ENCODE measurements around the gene IGFL1.
A peak's percentile ranks its signal among the peaks of the same experiment; 100 is the strongest.
"Not testable (repeated sequence)": the region's sequence is repeated elsewhere in the genome, so short reads cannot be mapped to it uniquely, and the experiment has no call there.

Gene IGFL1

DNA sequence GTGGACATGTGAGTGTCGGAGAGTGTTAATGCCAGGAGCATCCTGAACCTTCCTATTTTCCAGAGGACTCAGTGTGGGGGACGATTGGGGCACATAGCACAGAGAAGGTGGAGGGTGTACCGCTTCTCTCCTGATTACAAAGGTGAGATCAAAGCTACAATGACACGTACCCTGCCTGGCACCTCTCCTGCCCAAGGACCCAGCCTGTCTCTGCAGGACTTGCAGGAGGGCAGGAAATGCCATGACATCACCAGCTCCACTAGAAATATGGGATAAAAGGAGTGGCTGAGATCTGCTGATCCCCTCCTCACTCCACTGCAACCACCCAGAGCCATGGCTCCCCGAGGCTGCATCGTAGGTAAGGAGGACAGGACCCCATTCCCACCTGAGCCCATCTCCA is at the start of gene IGFL1:
IGFL1 (plus strand) TSS at position 301 of the 400 bp plus-strand sequence; CDS start at position 334, 33 bp downstream.
- DNase-seq, result no peak

DNA sequence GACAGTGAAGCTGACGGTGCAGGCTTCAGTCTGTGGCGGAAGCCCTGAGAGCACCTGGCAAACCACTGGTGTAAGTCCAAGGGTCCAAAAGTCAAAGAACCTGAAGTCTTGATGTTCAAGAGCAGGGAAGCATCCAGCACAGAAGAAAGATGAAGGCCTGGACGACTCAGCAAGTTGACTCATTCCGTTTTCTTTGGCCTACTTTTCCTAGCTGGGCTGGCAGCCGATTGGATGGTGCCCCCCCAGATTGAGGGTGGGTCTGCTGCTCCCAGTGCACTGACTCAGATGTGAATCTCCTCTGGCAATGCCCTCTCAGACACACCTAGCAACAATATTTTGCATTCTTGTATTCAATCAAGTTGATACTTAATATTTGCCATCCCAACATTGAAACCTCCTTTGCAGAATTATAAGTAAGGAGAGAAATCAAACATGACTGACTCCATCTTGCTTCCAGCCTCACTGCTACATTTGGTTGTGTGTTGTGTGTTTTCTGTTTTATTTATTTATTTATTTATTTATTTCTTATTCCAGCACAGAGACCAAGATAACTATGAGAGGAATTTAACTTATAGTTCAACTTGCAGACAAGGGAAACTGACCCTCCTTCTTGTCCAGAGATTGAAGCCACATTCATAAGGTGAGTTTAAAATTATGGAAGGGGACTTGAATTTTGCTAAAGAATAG is 48.7 kb upstream of the IGFL1 start:
- DNase-seq, result no peak

DNA sequence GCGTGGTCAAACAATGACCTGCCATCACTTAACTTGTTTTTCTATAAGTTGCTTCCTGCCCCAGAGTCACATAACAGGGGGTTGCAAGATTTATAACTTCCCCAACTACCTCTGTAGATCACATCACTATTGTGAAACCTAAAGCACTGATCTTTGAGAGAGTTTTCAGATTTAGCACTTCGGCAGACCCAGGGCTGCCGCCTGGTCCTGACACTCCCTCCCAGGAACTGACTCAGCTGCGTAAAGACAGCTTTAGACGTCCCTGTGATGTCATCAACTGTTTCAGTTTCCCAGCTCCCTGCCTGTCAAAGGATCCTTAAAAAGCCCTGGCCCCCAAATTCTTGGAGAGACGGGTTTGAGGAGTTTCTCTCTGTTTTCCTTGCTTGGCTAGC is 48.2 kb upstream of the IGFL1 start:
- DNase-seq, result peak; percentile 46

DNA sequence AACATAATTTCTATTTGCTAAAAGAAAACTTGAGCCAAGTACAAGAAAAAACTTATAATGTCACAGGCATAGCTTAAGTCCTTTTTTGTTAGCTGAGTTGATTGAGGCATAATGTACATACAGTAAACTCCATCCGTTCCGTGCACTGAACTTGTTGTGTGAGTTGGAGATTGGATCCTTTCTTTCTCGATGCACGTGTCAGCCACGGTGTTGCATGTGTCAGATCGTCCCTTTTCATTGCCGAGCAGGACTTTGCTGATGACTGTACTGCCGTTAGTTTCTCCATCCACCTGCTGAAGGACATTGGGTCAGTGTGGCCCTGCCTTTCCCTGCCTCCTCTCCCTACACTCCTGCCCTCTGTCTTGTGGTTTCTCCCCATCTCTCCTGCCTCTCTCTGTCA is 47.1 kb upstream of the IGFL1 start:
- no peak for DNase-seq

DNA sequence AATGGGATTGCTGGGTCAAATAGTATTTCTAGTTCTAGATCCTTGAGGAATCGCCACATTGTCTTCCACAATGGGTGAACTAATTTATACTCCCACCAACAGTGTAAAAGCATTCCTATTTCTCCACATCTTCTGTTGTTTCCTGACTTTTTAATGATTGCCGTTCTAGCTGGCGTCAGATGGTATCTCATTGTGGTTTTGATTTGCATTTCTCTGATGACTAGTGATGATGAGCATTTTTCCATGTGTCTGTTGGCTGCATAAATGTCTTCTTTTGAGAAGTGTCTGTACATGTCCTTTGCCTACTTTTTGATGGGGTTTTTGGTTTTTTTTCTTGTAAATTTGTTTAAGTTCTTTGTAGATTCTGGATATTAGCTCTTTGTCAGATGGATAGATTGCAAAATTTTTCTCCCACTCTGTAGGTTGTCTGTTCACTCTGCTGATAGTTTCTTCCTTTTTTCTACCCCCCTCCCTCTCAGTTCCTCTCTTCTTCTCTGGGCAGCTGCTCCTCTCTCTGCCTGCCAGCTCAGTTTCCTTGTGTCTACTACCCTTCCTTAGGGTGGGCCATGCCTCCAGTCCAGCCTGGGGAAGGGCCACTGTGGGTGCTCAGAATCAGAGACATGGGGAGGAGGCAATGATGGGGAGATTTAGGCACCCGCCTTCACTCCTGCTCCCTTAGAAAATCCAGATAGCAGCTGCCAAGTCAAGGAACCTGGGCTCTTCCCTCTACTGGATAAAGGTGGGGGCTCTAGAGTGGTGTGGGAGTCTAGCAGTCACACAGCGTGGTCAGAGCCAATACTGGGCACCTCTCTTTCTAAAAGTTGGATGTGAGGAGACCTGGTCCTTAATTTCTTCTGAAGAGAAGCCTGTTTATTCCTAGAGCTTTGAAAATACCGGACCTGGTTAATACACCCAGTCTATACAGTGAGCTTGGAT is 44.5 kb upstream of the IGFL1 start:
- DNase-seq, result not testable (repeated sequence)

DNA sequence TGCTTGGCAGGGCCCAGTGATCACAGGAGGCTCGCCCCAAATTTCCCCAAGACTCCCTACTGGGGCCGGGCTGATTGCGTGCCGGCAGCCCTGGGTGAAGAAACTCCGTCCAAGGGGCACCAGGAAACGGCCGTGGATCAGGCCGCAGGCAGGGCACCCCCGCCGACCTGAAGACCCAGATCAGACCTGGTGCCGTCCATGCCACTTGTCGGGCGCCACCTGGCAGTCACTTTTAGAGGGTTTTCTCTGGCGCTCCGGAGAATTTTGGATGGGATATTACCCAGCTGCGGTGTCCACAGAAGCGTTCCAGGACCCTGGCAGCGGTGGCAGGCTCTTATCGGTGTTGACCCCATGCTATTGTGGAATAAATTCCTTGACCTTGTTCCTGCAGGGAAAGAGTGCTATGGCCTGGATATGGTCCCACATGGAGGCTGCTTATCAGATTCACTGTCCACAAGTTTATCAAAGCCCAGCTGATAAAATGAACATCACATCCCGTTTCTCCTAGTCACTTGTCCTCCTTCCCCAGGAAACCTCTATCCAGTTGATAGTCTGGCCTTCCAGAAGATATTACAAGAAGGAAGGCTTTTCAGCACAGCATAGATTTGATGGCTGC is 43.3 kb upstream of the IGFL1 start:
- DNase-seq, result no peak

DNA sequence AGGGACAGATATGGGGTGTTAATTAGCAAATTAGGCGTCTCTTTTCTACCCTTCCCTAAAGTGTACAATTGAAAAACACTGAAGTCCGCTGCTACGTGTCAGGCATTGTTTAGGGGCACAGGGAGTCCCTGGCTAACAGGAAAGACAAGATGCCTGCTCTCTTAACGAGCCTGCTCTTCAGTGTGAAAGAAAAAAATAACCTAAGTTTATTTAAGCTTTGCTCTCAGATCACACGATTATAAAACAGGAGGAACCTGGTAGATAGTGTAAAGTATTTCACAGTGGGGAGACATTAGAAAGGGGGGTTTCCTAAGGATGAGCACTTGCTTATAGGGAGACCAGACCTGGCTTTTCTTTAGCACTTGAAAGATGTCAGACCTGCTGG is 42.8 kb upstream of the IGFL1 start:
- DNase-seq, result no peak

DNA sequence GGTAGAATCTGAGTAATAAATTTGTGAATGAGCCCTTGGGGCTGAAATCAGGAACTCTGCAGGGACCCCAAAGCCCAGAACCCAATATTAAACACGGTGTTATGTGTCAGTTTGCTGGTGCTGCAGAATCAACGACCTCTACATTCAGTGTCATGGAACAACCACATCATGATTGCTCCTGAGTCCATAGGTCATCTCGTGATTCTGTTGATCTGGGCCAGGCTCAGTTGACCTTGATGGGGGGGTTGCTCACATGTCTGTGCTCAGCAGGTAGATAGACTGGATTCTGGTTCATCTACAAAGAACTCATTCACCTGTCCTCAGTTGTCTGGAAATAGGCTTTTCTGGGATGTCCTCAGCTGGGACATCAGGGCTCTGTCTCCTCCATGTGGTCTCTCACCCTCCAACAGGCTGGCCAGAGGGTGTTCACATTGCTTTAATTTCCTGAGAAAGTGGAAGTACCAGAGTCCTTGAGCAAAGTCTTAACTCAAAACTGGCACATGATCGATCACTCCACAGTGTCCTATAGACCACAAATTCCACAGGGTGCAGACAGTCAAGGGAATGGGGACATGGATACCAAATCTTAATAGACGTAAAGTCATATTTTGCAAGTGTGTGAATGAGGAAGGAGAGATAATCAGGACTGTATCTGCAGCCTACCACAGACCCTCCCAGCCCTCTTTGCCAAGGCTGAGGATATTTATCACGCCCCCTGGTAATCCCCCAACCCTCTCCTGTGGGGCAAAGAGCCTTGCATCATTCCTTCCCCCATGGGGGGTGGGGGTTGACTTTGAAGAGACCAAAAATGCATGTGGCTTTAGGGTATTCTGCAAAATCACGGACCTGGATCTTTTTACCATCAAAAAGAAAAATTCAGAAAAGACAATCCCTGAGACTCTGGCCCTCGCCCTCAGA is 39.3 kb upstream of the IGFL1 start:
- DNase-seq, result no peak

DNA sequence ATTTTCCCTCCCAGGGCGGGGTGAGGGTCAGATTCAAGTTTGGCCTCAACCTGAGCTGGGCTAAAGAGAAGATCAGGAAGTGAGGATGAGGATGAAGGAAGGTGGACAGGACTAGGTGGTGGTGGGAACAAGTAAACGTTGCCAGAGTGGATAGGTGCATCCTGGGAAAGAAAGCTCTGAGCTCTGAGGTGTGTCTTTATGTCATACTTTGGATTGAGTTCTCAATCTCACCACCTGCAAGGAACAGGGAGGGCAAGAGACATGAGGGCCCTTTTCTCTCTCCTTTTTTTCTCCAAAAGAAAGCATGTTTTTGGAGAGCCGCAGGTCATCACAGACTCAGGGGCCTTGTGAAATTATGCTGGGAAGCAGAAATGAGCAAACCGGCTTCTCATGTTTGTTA is 38.2 kb upstream of the IGFL1 start:
- DNase-seq, result no peak

DNA sequence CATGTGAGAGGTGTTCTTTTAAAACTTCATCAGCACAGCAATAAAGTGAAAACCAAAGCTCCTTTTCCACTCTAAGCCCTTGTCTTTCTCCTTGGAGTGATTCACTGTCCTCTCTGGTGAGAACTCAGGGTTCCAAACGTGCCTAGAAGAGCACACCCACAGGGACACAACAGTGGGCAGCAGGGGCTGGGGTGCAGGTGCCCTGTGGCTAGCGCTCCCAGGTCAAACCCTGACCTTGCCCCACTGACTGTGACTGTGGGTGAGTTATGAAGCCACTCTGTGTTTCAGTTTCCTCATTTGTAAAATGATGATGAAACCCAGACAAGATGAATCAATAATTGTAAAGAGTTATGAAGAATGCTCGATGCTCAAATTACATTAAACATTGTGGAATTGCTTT is 37.6 kb upstream of the IGFL1 start:
- DNase-seq, result no peak

DNA sequence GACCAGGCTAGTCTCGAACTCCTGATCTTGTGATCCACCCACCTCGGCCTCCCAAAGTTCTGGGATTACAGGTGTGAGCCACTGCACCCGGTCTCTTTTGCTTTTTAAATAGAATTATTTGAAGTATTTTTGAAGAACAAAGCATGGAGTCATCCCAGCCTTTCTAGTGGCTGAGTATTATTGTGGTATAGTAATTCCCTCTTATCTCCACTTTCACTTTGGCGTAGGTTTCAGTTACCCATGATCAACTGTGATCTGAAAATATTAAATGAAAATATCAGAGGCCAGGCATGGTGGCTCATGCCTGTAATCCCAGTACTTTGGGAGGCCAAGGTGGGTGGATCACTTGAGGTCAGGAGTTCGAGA is 36.9 kb upstream of the IGFL1 start:
- not testable (repeated sequence) for DNase-seq

DNA sequence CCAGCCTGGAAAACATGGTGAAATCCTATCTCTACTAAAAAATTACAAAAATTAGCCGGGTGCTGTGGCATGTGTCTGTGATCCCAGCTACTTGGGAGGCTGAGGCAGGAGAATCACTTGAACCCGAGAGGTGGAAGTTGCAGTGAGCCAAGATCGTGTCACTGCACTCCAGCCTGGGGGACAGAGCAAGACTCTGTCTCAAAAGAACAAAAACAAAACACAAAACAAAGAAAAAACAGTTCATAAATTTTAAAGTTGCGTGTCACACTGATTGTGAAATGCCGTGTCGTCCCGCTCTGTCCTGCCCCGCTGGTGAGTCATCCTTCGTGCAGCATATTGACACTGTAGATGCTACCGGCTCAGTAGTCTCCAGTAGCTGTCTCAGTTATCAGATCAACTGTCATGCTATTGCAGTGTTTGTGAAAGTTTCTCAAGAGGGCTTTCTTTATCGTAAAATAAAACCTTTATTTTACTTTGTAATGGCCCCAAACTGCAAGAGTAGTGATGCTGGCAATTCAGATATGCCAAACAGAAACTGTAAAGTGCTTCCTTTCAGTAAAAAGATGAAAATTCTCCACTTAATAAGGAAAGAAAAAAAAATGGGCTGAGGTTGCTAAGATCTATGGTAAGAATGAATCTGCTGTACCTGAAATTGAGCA is 36.4 kb upstream of the IGFL1 start:
- DNase-seq, result peak; percentile 38

DNA sequence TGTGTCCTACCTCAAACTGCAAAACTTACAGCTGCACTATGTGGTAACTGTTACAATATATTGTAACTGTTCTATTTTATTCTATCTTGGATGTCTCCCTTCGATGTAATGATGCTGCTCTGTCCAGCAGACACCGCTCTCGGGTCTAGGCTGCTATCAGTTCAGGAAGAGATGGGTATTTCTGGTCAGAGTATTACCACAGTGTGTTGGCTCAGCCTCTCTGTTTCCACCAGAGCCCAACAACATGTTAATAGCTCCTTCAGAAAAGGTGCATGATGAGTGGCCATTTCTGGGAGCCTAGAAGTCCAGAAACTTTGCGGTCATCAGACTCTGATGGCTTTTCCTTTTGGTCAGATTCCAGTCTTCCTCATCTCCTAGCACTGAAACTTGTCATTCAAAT is 35.9 kb upstream of the IGFL1 start:
- no peak for DNase-seq

DNA sequence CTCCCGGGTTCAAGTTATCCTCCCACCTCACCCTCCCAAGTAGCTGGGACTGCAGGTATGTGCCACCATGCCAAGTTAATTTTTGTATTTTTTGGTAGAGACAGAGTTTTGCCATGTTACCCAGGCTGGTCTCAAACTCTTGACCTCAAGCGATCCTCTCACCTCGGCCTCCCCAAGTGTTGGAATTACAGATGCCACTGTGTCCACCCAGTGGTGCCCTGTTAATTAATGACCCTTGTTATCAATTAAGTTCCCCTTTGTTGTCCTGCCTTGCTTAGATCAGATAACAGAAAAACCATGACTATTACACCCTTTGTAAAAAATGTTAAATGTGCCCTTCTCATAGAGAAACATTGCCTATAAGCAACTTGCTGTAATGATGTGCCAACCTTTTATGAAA is 34.4 kb upstream of the IGFL1 start:
- DNase-seq, result no peak

DNA sequence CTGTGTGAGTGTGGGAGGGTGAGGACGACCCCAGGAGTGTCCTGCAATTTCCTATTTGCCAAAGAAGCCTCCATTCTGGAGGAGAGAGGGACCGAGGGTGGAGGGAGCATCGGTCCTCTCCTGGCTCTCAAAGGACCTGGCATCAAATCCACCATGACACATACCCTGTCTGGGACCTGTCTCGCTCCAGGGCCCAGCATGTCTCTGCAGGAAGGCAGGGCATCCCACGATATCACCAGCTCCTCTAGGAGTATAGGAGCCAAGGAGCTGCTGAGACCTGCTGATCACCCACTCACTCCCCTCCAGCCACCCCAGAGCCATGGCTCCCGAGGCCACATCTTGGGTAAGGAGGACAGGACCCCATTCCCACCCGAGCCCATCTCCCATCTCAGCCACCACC is 33.6 kb upstream of the IGFL1 start:
- DNase-seq, result not testable (repeated sequence)

DNA sequence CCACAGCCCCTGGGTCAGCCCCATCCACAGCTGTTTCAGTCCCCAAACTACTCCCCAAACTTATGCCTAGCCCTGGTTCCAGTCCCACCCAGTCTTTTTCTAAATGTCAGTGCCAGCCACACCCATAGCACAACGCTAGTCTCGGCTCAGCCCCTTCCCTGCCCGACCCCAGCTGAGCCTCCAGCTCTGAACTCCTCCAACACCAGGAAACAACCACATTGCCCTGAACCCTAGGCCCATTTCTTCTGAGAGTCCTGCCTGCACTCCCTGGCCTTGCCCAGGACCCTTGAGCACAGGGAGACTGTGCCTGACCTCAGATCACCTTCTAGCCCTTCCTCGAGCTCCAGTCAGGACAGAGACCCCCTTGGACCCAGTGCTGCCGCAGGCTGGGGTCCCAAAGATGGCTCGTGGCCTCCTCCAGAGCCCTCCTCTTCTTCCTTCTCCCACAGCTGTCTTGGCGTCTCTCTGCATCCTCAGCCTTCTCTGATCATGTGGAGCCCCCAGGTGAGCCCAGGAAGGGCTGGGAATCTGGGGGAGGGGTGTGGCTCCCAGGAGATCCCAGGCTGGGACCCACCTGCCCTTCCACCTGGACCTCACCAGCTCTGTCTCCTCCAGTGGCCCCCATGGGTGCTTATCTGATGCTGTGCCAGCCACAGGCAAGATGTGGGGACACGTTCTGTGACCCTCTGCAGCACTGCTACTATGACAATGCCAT is 33.0 kb upstream of the IGFL1 start:
- DNase-seq, result no peak

DNA sequence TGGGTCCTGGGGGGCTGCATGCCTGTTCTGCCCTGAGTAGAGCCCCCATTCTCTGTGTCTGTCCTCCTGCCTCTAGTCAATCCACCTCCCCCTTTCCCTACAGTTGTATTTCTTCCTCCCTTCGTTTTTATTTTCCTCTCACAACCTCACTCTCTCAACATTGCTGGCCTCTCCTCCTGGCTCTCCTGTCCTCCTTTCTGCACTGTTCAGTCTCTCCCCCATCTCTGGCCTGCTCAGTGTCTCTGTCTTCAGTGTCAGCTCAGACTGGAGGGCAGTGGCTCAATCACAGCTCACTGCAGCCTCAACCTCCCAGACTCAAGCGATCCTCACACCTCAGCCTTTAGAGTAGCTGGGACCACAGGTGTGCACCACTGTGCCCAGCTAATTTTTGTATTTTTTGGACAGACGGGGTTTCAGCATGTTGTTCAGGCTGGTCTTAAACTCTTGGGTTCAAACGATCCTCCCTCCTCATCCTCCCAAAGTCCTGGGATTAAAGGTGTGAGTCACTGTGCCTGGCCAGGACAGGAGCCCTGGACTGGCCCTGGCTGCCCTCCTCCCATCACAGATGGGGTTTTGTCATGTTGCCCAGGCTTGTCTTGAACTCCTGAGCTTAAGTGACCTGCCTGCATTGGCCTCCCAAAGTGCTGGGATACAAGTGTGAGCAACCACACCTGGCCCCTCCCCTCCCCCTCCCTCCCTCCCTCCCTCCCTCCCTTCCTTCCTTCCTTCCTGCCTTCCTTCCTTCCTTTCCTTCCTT is 32.0 kb upstream of the IGFL1 start:
- DNase-seq, result no peak

DNA sequence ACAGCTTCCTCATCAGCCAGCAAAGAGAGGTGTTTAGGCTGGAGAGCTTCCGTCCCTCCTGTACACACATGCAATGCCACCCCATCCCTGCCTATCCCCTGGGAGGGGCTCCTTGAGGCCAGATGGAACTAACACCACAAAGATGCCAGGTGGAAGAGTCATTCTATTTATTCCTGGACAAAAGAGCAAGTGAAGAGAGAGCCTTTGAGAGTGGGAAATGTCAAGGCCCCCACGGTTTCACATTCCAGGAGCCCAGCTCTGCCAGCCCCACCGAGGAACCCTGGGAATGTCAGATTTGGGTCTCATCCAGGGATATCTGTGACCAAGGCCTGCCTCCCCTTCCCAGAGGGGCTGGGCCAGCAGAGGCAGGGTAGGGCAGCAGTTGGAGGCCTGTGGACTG is 30.8 kb upstream of the IGFL1 start:
- DNase-seq, result no peak

DNA sequence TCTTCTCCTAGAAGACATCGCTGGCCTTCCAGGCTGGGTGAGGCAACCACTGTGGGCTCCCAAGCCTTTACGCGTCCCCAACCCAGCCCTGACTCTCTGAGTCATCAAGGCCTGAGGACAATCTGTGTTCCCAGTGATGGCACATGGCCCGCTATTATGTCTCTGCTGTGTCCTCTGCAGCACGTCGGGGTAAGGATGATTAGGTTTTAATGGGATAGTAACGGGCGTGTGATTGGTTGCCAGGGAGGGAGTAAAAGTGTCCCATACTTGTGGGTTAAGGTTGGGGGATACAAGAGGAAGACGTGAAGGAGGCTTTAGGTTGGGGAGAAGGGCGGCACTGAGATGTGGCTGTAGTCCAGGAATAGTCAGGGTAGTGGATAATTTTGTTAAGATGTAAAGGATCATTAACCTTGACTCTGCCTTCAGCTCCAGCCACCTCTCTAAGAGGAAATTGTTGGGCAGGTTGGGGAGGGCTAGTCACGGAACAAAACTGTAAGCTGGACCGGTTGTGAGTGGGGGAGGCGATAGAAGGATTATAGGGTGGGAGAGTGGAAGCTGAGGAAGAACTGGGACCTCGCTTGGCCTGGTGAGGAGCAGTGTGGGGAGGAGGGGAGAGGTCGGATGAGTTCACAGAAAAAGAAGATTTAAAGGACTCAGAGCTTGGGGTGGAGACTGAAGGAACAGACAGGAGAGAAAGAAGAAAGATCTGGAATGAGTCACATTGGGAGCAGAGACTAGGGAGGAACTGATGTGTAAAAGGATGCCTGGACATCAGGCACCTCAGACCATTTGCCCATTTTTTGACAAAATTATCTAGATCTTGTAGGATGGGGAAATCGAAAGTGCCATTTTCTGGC is 27.9 kb upstream of the IGFL1 start:
- no peak for DNase-seq

DNA sequence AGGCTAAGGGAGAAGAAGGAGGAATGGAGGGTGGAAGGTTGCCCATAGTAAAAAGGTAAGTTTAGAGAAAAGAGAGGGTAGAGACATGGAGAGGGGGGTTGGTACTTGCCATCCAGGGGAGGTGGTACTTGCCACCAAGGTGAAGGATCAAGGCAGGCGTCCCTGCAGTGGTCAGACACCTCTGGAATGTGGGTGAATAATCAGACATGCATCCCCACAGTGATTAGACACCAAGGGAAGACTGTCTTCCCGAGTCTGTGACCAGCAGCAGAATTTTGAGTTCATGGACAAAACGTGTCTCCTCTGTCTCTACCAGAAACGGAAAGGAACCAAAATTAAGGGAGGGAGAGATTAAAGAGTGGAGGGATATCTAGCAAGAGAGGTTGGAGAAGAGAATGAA is 27.1 kb upstream of the IGFL1 start:
- no peak for DNase-seq
